Upper lobe of left lung (tissue), 4 donors: ENCODE data around the gene SLC9A5.

ENCODE experiments used
- POLR2A ChIP-seq, 4 donors: fragments of 450-650 bp; IDR thresholded peaks; one replicate each; pipeline ENCODE4 v1.5.1; 2016 to 2017; ENCODE audit warnings: antibody characterized with exemption in 4 of 4, mild to moderate bottlenecking in 2 of 4
- POLR2AphosphoS5 ChIP-seq, 2 donors: sonication (generic); formaldehyde crosslinking; IDR thresholded peaks; one replicate each; pipeline ENCODE4 v1.5.1; 2017; ENCODE audit warnings: antibody characterized with exemption in 2 of 2
- TF ChIP-seq, protein P1 (sequence below), 6 experiments: fragments of 450-650 bp in 4 of 6; fragments of 200-600 bp in 2 of 6; sonication (generic) in 2 of 6; IDR thresholded peaks; one replicate each; pipeline ENCODE4 v1.5.1; 2016 to 2019; ENCODE audit warnings: antibody characterized with exemption in 6 of 6

DNA sequence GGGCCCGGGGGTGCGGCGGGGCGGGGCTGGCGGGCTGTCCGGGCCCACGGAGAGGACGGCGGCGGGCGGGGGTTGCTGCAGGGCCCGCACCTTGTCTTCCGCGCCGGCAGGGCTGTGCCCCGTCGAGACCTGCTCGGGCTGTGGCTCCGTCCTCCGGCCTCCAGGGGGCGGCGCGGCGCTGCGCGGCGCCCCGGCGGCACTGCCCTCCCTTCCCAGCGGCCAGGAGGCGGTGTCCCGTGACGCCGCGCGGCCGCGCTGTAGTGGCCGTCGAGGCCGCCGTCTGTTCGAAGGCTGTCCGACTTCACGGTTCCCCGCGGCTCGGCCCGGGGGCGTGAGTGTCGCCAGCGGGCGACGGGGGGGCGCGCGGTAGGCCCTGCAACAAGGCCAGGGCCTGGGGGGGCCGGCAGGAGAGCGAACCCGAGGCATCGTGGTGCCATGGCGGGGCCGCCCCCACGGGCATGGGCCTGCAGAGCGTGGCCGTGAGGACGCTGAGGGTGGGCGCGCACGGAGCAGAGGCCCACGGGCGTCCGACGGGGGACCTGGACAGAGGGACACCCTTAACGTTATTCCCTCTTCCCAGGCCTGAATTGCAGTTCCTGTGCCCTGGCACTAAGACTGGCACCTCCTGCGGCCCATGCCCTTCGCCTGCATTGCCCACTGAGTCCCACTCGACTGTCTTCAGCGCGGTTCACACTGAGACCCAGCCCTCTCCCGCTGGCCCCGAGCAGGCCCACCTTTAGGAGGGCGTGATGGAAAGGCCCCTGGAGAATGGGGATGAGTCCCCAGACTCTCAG, 30.7 kb downstream of the SLC9A5 start, which contains the start of gene PLEKHG4:
- TF ChIP-seq, protein P1, sequence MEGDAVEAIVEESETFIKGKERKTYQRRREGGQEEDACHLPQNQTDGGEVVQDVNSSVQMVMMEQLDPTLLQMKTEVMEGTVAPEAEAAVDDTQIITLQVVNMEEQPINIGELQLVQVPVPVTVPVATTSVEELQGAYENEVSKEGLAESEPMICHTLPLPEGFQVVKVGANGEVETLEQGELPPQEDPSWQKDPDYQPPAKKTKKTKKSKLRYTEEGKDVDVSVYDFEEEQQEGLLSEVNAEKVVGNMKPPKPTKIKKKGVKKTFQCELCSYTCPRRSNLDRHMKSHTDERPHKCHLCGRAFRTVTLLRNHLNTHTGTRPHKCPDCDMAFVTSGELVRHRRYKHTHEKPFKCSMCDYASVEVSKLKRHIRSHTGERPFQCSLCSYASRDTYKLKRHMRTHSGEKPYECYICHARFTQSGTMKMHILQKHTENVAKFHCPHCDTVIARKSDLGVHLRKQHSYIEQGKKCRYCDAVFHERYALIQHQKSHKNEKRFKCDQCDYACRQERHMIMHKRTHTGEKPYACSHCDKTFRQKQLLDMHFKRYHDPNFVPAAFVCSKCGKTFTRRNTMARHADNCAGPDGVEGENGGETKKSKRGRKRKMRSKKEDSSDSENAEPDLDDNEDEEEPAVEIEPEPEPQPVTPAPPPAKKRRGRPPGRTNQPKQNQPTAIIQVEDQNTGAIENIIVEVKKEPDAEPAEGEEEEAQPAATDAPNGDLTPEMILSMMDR (IDR thresholded peaks at IDR 0.05): peak; percentile 91 to 98 (median 97)
- TF ChIP-seq POLR2A (IDR thresholded peaks at IDR 0.05): peak in 1 of 4 donors; percentile 52
- TF ChIP-seq POLR2AphosphoS5 (IDR thresholded peaks at IDR 0.05): no peak
